Endodermal cell (in vitro differentiated cells): ENCODE measurements around the gene ANKMY1. TPM values are rescaled to one million over a fixed set of nuclear protein-coding genes. Genes with fewer than 3 reads are reported as not detected.
A peak's percentile ranks its signal among the peaks of the same experiment; 100 is the strongest.

ENCODE experiments used
- DNase-seq: peaks from one replicate; pipeline ENCODE4 v3.0.0-alpha.2; 2017
- H3K27ac ChIP-seq: 2 replicates; pipeline ENCODE4 v1.5.1; 2013; ENCODE audit warnings: mild to moderate bottlenecking, low read depth, low read length, moderate library complexity
- H3K27me3 ChIP-seq: 2 replicates; pipeline ENCODE4 v1.6.1; 2013; ENCODE audit warnings: mild to moderate bottlenecking, low read length, moderate library complexity; ENCODE audit not compliant: insufficient read depth, control insufficient read depth, poor library complexity, severe bottlenecking
- H3K36me3 ChIP-seq: 2 replicates; pipeline ENCODE4 v1.7.0; 2013; ENCODE audit warnings: mild to moderate bottlenecking, low read length, moderate library complexity; ENCODE audit not compliant: control insufficient read depth, insufficient read depth
- H3K4me1 ChIP-seq: one replicate; pipeline ENCODE4 v1.7.0; 2013; ENCODE audit warnings: low read length; ENCODE audit not compliant: control insufficient read depth, insufficient read depth
- H3K4me3 ChIP-seq: 2 replicates; pipeline ENCODE4 v1.5.1; 2013; ENCODE audit warnings: mild to moderate bottlenecking, low read length, moderate library complexity
- H3K9ac ChIP-seq: 2 replicates; pipeline ENCODE4 v1.6.1; 2013; ENCODE audit warnings: mild to moderate bottlenecking, low read length, moderate library complexity; ENCODE audit not compliant: poor library complexity, severe bottlenecking; ENCODE audit errors: extremely low read depth
- H3K9me3 ChIP-seq: 2 replicates; pipeline ENCODE4 v1.6.1; 2013; ENCODE audit warnings: mild to moderate bottlenecking, low read length, moderate library complexity; ENCODE audit not compliant: control insufficient read depth
- H3K27ac Mint-ChIP-seq: 2 replicates; pipeline ENCODE4 v1.8.0; 2020; ENCODE audit warnings: mixed read lengths
- H3K27me3 Mint-ChIP-seq: 2 replicates; pipeline ENCODE4 v1.8.0; 2021; ENCODE audit warnings: mild to moderate bottlenecking, mixed read lengths; ENCODE audit not compliant: insufficient read depth
- H3K36me3 Mint-ChIP-seq: 2 replicates; pipeline ENCODE4 v1.8.0; 2020; ENCODE audit warnings: low read depth, mixed read lengths
- H3K4me1 Mint-ChIP-seq: 2 replicates; pipeline ENCODE4 v1.8.0; 2020; ENCODE audit warnings: mixed read lengths
- H3K4me3 Mint-ChIP-seq: 2 replicates; pipeline ENCODE4 v1.8.0; 2020; ENCODE audit warnings: mild to moderate bottlenecking, moderate library complexity, mixed read lengths
- H3K9me3 Mint-ChIP-seq: 2 replicates; pipeline ENCODE4 v1.8.0; 2020; ENCODE audit warnings: mild to moderate bottlenecking, mixed read lengths
- WGBS, 2 experiments: methylation state at CpG; one replicate each; pipeline versions ENCODE4 v1.1.5 to v1.1.7; 2013; ENCODE audit warnings: missing lambda C conversion rate in 2 of 2, mixed read lengths in 1 of 2; ENCODE audit not compliant: insufficient coverage in 1 of 2, insufficient read length in 1 of 2; 5-methylcytosine and 5-hydroxymethylcytosine counted together
- total RNA-seq, 2 donors: library from RNA; stranded (reverse); fragmentation: NEBNext Ultra II Directional in 1 of 2; extraction: Animal tissue kit (Norgen Biotek cat#: 25700) in 1 of 2; gene quantifications; 2 replicates in 1 of 2; 3 replicates in 1 of 2; pipeline ENCODE4 v1.2.1, GENCODE V29; 2021
- TF ChIP-seq, protein P1 (sequence below): fragments of 200-600 bp; sonication (generic); conservative IDR thresholded peaks from 2 replicates; pipeline ENCODE4 v1.5.0; 2021; ENCODE audit warnings: antibody characterized with exemption, mild to moderate bottlenecking

Gene ANKMY1
- total RNA-seq, 2 donors from 2014 or later: 7.4 to 13.3 TPM

DNA sequence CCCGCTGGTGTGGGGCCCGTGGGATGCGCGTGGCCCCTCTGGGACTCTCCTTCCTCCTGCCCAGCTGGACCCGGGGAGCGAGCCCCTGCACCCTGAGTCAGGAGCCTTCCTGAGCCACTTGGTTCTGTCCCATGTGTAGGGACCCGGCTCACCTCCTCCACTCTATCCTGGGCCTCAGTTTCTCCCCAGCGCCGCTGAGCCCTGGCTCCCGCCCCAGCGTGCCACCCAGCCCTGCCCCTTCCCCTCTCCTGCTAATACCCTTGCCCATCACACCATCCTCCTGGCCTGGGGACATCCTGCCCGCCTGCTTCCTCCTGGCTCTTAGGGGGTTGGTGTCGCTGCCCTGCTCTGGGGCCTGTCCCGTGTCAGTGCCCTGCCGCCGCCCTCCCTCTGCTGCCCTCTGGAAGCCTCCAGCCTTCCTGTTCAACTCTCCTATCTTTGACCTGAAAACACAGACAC, 97.5 kb downstream of the ANKMY1 start:
- H3K36me3 ChIP-seq: peaks cover 4% of the 10 kb centered on the region
- no peak overlapping the region for H3K4me3 ChIP-seq
- no peaks in the 10 kb centered on the region for H3K9me3 ChIP-seq
- H3K4me1 ChIP-seq: peaks cover 8% of the 10 kb centered on the region
- H3K27me3 ChIP-seq: no peaks in the 10 kb centered on the region
- peak overlapping the region; percentile 75 for H3K27ac ChIP-seq
- H3K27me3 Mint-ChIP-seq: peaks cover 4% of the 10 kb centered on the region
- peaks cover 4% of the 10 kb centered on the region for H3K4me1 Mint-ChIP-seq
- peaks cover 19% of the 10 kb centered on the region for H3K36me3 Mint-ChIP-seq
- no peak overlapping the region for H3K9ac ChIP-seq
- 96 to 99% methylated on average over 12 to 16 of the region's 16 CpGs for WGBS, 2 experiments
- H3K4me3 Mint-ChIP-seq: no peak overlapping the region
- H3K27ac Mint-ChIP-seq: no peak overlapping the region
- H3K9me3 Mint-ChIP-seq: no peaks in the 10 kb centered on the region
- no peak for DNase-seq
- TF ChIP-seq, protein P1, sequence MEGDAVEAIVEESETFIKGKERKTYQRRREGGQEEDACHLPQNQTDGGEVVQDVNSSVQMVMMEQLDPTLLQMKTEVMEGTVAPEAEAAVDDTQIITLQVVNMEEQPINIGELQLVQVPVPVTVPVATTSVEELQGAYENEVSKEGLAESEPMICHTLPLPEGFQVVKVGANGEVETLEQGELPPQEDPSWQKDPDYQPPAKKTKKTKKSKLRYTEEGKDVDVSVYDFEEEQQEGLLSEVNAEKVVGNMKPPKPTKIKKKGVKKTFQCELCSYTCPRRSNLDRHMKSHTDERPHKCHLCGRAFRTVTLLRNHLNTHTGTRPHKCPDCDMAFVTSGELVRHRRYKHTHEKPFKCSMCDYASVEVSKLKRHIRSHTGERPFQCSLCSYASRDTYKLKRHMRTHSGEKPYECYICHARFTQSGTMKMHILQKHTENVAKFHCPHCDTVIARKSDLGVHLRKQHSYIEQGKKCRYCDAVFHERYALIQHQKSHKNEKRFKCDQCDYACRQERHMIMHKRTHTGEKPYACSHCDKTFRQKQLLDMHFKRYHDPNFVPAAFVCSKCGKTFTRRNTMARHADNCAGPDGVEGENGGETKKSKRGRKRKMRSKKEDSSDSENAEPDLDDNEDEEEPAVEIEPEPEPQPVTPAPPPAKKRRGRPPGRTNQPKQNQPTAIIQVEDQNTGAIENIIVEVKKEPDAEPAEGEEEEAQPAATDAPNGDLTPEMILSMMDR: no peak

GRCh38 chr2:240459401-240460252, 98.2 kb downstream of the ANKMY1 start:
- no peaks in the 10 kb centered on the region for H3K9me3 Mint-ChIP-seq
- WGBS, 2 experiments: 71 to 89% methylated on average over 14 to 23 of the region's 23 CpGs
- no peak overlapping the region for H3K27ac Mint-ChIP-seq
- peaks cover 11% of the 10 kb centered on the region for H3K27me3 Mint-ChIP-seq
- peak; percentile 48 for DNase-seq
- peaks cover 9% of the 10 kb centered on the region for H3K4me1 Mint-ChIP-seq
- Histone ChIP-seq H3K9ac (no peak overlapping the region), H3K27me3 (peaks cover 5% of the 10 kb centered on the region), H3K9me3 (no peaks in the 10 kb centered on the region), H3K4me3 (no peak overlapping the region), H3K4me1 (peaks cover 10% of the 10 kb centered on the region), H3K36me3 (peaks cover 4% of the 10 kb centered on the region), H3K27ac (peak overlapping the region; percentile 75)
- TF ChIP-seq, protein P1: no peak
- H3K4me3 Mint-ChIP-seq: no peak overlapping the region
- peaks cover 16% of the 10 kb centered on the region for H3K36me3 Mint-ChIP-seq

DNA sequence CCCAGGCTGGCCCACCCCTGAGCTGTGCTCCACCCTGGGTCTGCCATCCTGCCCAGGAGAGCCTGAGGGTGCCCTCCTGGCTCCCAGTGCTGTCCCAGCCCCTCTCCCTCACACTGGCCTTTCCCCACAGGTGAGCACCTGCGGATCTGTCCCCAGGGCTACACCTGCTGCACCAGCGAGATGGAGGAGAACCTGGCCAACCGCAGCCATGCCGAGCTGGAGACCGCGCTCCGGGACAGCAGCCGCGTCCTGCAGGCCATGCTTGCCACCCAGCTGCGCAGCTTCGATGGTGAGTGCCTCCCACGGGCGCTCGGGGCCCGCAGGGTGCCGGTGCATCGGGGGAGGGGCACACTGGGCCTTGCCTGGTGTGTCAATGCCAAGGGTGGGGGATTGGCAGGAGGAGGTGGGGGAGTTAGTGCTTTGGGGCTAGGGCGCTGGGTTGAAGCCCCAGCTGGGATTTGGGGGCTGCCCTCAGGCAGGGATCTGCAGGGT, 98.8 kb downstream of the ANKMY1 start:
- no peak overlapping the region for H3K27ac Mint-ChIP-seq
- Histone ChIP-seq H3K27me3 (peaks cover 11% of the 10 kb centered on the region), H3K4me3 (no peak overlapping the region), H3K9me3 (no peaks in the 10 kb centered on the region), H3K27ac (peak overlapping the region; percentile 75), H3K9ac (no peak overlapping the region), H3K4me1 (peaks cover 10% of the 10 kb centered on the region), H3K36me3 (peaks cover 4% of the 10 kb centered on the region)
- no peaks in the 10 kb centered on the region for H3K9me3 Mint-ChIP-seq
- TF ChIP-seq, protein P1: no peak
- peaks cover 14% of the 10 kb centered on the region for H3K4me1 Mint-ChIP-seq
- DNase-seq: peak; percentile 46
- H3K27me3 Mint-ChIP-seq: peaks cover 17% of the 10 kb centered on the region
- no peak overlapping the region for H3K4me3 Mint-ChIP-seq
- peaks cover 10% of the 10 kb centered on the region for H3K36me3 Mint-ChIP-seq
- WGBS, 2 experiments: 93 to 97% methylated on average over 9 to 18 of the region's 18 CpGs
